Heart left ventricle (tissue), 16 donors: ENCODE measurements around the gene KIF24. TPM values are rescaled to one million over a fixed set of nuclear protein-coding genes. Genes with fewer than 3 reads are reported as not detected.

Experiments
- ATAC-seq, 4 donors: fragments of 200-7000 bp; cut with Tn5 transposase; one replicate each; pipeline ENCODE4 v1.9.1; 2020 to 2022; ENCODE audit warnings: moderate library complexity in 4 of 4, mild to moderate bottlenecking in 3 of 4, moderate number of reproducible peaks in 1 of 4
- DNase-seq, 5 donors: peaks; one replicate each; pipeline ENCODE4 v3.0.0-alpha.2; 2020
- H3K27ac ChIP-seq, 12 donors: fragments of 200-600 bp; sonication (generic) in 4 of 12; one replicate each; pipeline versions ENCODE4 v1.5.0 to v1.8.0; 2016 to 2022; ENCODE audit warnings: mild to moderate bottlenecking in 2 of 12
- H3K27me3 ChIP-seq, 9 donors: fragments of 200-600 bp; sonication (generic) in 2 of 9; one replicate each; pipeline versions ENCODE4 v1.5.1 to v1.8.0; 2016 to 2022; ENCODE audit warnings: mild to moderate bottlenecking in 3 of 9
- H3K36me3 ChIP-seq, 9 donors: fragments of 200-600 bp; sonication (generic) in 2 of 9; one replicate each; pipeline versions ENCODE4 v1.5.0 to v1.8.0; 2018 to 2022; ENCODE audit warnings: mild to moderate bottlenecking in 2 of 9
- H3K4me1 ChIP-seq, 12 donors: fragments of 200-600 bp; sonication (generic) in 4 of 12; one replicate each; pipeline versions ENCODE4 v1.5.0 to v1.8.0; 2016 to 2022; ENCODE audit warnings: mild to moderate bottlenecking in 3 of 12
- H3K4me3 ChIP-seq, 12 donors: fragments of 200-600 bp; sonication (generic) in 4 of 12; one replicate each; pipeline versions ENCODE4 v1.5.0 to v1.8.0; 2017 to 2022; ENCODE audit warnings: mild to moderate bottlenecking in 9 of 12, moderate library complexity in 4 of 12
- H3K9me3 ChIP-seq, 12 donors: fragments of 200-600 bp; sonication (generic) in 4 of 12; one replicate each; pipeline versions ENCODE4 v1.5.0 to v1.8.0; 2016 to 2022; ENCODE audit warnings: mild to moderate bottlenecking in 1 of 12
- CTCF ChIP-seq, 12 donors: fragments of 200-600 bp; sonication (generic) in 4 of 12; IDR thresholded peaks; one replicate each; pipeline versions ENCODE4 v1.5.0 to v1.8.0; 2018 to 2022; ENCODE audit warnings: antibody characterized with exemption in 12 of 12, mild to moderate bottlenecking in 5 of 12
- POLR2A ChIP-seq, 2 donors: fragments of 450-650 bp; IDR thresholded peaks; one replicate each; pipeline ENCODE4 v1.6.1; 2017; ENCODE audit warnings: antibody characterized with exemption in 2 of 2, mild to moderate bottlenecking in 2 of 2, moderate library complexity in 2 of 2
- WGBS, 4 donors: extraction: QIAGEN DNeasy Blood & Tissue Kit in 2 of 4; methylation state at CpG; one replicate each; pipeline versions ENCODE4 v1.1.5 to v1.1.7; 2013 to 2018; 5-methylcytosine and 5-hydroxymethylcytosine counted together
- intact Hi-C, 10 donors: fragments of 100-400 bp; cut with DNase I; formaldehyde crosslinking; loops; one replicate each; pipeline versions ENCODE4 v1.11.1 to v1.14.2; 2022
- polyA plus RNA-seq, 2 donors: library from polyadenylated mRNA; stranded (reverse); fragments of 200-250 nt; gene quantifications; one replicate each; pipeline ENCODE4 v1.2.3, GENCODE V29; 2013
- total RNA-seq, 9 donors: library from RNA; depleted of rRNA in 2 of 9; stranded (reverse); fragments of >200 nt in 2 of 9; fragmentation: NEBNext Ultra II Directional in 3 of 9; extraction: Animal tissue kit (Norgen Biotek cat#: 25700) in 3 of 9; gene quantifications; one replicate each; pipeline versions ENCODE4 v1.1.0 to v1.2.4, GENCODE V29; 2016 to 2023
- donor health status: ischemic (EF 13 %, LVEDD 7.1; RV severe dilation, severe dysfunction).
- donor health status: healthy with polysubstance abuse.
- donor health status: DM: no; HTN: yes; CAD: no.
- donor health status: DM: no; HTN: no; CAD: no.
- donor health status: ischemic (EF 25% LVEDD 6.9; RV normal size, moderate dysfunction).
- donor health status: ischemic (EF 25% LVEDD 5.7; RV mildly dilated, moderate dysfunction).
- donor health status: healthy.
- donor health status: DM: yes; HTN: yes; CAD: no.
- donor health status: ischemic (EF 35%, LVEDD 5.7; RV mildly dilated, moderate dysfunction).
- donor health status: nonischemic (EF 11% LVEDD 7.7; RV severe dilation, severe dysfunction).
- donor health status: DM: yes; HTN: yes; CAD: no.
- donor health status: PGD.
- donor health status: ischemic (EF 29% LVEDD 5.4; RV normal size, mild dysfunction).
- donor health status: nonischemic (EF 23%, LVEDD 6.1; RV moderate dilation, normal function).

The KIF24 gene
- total and polyA plus RNA-seq, 11 donors = 0.19 to 1.6 (median 0.64) TPM

DNA sequence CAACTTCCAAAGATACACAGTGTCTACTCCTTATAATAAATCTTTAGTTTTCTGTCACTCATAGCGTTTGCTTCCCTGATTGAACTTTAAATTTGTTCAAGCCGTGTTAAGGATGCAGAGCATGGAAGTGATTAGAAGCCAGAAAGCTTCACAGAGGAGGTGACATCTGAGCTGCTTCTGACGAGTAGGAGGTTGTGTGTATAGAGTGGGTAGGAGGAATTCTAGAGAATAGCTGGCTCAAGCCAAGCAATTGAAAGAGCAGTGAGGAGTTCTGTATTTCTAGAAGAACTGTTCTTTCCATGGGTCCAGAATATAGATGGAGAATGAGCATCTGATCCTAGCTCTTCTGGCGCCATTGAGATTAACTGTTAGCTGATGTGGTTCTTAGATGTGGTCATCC lies 6.3 kb upstream of the KIF24 start:
- 86 to 94% (median 90%) methylated on average over 4 of the region's 4 CpGs for WGBS, 4 donors
- Histone ChIP-seq H3K4me3 (no peak overlapping the region), H3K36me3 (peaks cover 0 to 29% (median 19%) of the 10 kb centered on the region in 9 donors), H3K4me1 (peaks cover 0 to 35% (median 13%) of the 10 kb centered on the region in 12 donors), H3K27me3 (no peaks in the 10 kb centered on the region), H3K27ac (no peak overlapping the region), H3K9me3 (no peaks in the 10 kb centered on the region)
- ATAC-seq (no peak), DNase-seq (no peak)
- TF ChIP-seq POLR2A (IDR thresholded peaks at IDR 0.05) (no peak), CTCF (IDR thresholded peaks at IDR 0.05) (no peak)
- intact Hi-C loops = loop anchor here in 7 of 10 donors (5.0 to 10.0 kb wide), 5 partner anchors 99 to 259 kb away; no protein-coding TSS in a partner anchor

DNA sequence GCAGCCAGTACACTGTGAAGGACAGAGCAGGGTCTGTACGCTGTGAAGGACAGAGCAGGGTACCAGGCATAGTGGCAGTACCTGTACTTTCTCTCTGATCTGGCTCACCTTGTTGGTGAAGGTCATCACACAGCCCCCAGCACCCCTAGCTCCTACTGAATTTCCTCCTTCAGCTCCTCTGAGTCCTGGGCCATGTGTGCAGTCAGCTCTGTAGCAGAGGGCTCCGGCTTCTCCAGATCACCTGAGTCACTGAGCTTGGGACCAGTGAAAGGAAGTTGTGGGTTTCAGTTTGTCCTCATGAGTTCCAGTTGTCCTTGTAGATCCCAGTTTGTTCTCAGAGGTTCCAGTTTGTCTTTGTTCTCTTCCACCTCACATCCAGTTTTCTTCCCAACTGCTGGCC lies 5.8 kb upstream of the KIF24 start:
- ATAC-seq (no peak), DNase-seq (no peak)
- Histone ChIP-seq H3K36me3 (peaks cover 0 to 25% (median 16%) of the 10 kb centered on the region in 9 donors), H3K4me3 (no peak overlapping the region), H3K27me3 (no peaks in the 10 kb centered on the region), H3K4me1 (peaks cover 0 to 38% (median 17%) of the 10 kb centered on the region in 12 donors), H3K27ac (peak overlapping the region in 4 of 12 donors; percentile 0 to 19 (median 14)), H3K9me3 (no peaks in the 10 kb centered on the region)
- 72 to 100% (median 89%) methylated on average over 2 of the region's 2 CpGs for WGBS, 4 donors
- TF ChIP-seq CTCF (IDR thresholded peaks at IDR 0.05) = no peak
- no peak for TF ChIP-seq POLR2A (IDR thresholded peaks at IDR 0.05)
- intact Hi-C loops = loop anchor here (5.0 to 10.0 kb wide), 7 partner anchors 100 to 267 kb away; no protein-coding TSS in a partner anchor

DNA sequence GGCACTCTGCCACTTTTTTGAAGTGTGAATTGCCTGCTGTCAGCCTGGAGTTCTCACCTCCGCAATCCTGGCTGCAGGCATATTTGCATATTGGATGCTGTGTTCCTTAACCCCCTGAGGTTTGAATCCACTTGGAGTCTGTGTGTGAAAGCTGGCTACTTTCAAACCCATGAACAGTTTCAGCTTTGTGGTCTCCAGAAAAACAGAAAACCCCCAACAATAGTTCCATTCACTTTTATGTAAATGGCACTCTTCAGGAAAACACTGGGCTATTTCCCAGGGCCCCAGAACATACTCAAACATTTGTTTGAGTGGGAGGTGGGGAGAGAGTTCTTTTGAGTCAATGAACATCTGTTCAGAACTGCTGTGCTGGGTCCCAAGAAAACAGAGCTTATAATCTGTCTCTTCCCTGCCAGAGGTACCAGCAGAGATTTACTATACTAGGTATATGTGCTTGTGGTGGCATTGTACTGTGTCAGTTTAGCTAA lies 5.3 kb upstream of the KIF24 start:
- Histone ChIP-seq H3K36me3 (peaks cover 0 to 20% (median 10%) of the 10 kb centered on the region in 9 donors), H3K9me3 (no peaks in the 10 kb centered on the region), H3K27me3 (no peaks in the 10 kb centered on the region), H3K27ac (peak overlapping the region in 3 of 12 donors; percentile 13 to 19 (median 16)), H3K4me3 (no peak overlapping the region), H3K4me1 (peaks cover 0 to 38% (median 17%) of the 10 kb centered on the region in 12 donors)
- intact Hi-C loops = loop anchor here (5.0 to 10.0 kb wide), 7 partner anchors 100 to 268 kb away; no protein-coding TSS in a partner anchor
- TF ChIP-seq POLR2A (IDR thresholded peaks at IDR 0.05) (no peak), CTCF (IDR thresholded peaks at IDR 0.05) (no peak)
- DNase-seq (no peak), ATAC-seq (peak in 2 of 4 donors; percentile 18 to 26)
- 34 to 61% (median 37%) methylated on average over 1 of the region's 1 CpG for WGBS, 4 donors

DNA sequence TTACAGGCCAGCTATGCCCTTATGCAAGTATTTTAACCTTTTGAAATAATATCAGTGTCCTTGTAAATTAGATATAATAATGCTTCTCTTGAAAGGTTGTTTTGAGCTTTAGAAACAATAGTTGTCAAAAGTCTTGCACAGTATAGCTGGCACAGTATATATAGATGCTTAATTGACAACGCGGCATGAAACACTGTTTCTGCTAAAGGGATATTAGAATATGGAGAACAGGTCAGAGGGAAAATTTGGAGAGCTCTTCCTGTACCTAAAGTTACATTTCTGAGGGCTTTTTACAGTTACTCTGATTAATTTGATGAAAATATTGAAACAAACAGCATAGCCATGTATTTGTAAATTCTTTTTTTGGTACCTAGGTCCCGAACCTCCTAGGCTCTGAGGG lies 4.8 kb upstream of the KIF24 start:
- 54 to 68% (median 63%) methylated on average over 3 of the region's 3 CpGs for WGBS, 4 donors

More for the DNA sequence above, 4.8 kb upstream of the KIF24 start:
- no peak for TF ChIP-seq CTCF (IDR thresholded peaks at IDR 0.05)
- Histone ChIP-seq H3K4me1 (peaks cover 0 to 37% (median 15%) of the 10 kb centered on the region in 12 donors), H3K27me3 (no peaks in the 10 kb centered on the region), H3K4me3 (no peak overlapping the region), H3K9me3 (no peaks in the 10 kb centered on the region), H3K36me3 (peaks cover 0 to 15% (median 5%) of the 10 kb centered on the region in 9 donors), H3K27ac (no peak overlapping the region)
- DNase-seq (no peak), ATAC-seq (no peak)
- intact Hi-C loops = loop anchor here (1.0 to 10.0 kb wide), 10 partner anchors 45 to 268 kb away; no protein-coding TSS in a partner anchor
